CD14-positive monocyte (primary cell): Measurements from ENCODE around the gene RP9. TPM values are rescaled to one million over a fixed set of nuclear protein-coding genes. Genes with fewer than 3 reads are reported as not detected.

Experiments
- DNase-seq, 3 donors: peaks; one replicate each; pipeline ENCODE4 v3.0.0-alpha.2; 2011 to 2022
- H2AFZ ChIP-seq: 2 replicates; pipeline ENCODE4 v1.6.0; 2012; ENCODE audit warnings: mild to moderate bottlenecking, low read depth, low read length, inconsistent platforms; ENCODE audit not compliant: insufficient read depth, poor library complexity, severe bottlenecking
- H3K27ac ChIP-seq, 2 donors: 1 replicate in 1 of 2; 2 replicates in 1 of 2; pipeline ENCODE4 v1.5.1; 2012 to 2013; ENCODE audit warnings: low read length in 2 of 2, control low read depth in 1 of 2, inconsistent platforms in 1 of 2, low read depth in 1 of 2, mild to moderate bottlenecking in 1 of 2
- H3K27me3 ChIP-seq, 2 donors: one replicate each; pipeline versions ENCODE4 v1.6.0 to v1.6.1; 2011 to 2013; ENCODE audit warnings: low read length in 2 of 2; ENCODE audit not compliant: control insufficient read depth in 2 of 2, insufficient read depth in 2 of 2
- H3K36me3 ChIP-seq, 2 donors: replicated peaks in 1 of 2; 1 replicate in 1 of 2; 2 replicates in 1 of 2; pipeline versions ENCODE4 v1.5.1 to v1.6.1; 2012 to 2013; ENCODE audit warnings: low read length in 2 of 2, control low read depth in 1 of 2, inconsistent platforms in 1 of 2, mild to moderate bottlenecking in 1 of 2; ENCODE audit not compliant: insufficient read depth in 2 of 2, control insufficient read depth in 1 of 2
- H3K4me1 ChIP-seq, 2 donors: 1 replicate in 1 of 2; 2 replicates in 1 of 2; pipeline versions ENCODE4 v1.5.1 to v1.6.1; 2012 to 2013; ENCODE audit warnings: low read length in 2 of 2, control low read depth in 1 of 2, inconsistent platforms in 1 of 2, mild to moderate bottlenecking in 1 of 2, moderate library complexity in 1 of 2; ENCODE audit not compliant: insufficient read depth in 2 of 2, control insufficient read depth in 1 of 2
- H3K4me2 ChIP-seq: replicated peaks from 2 replicates; pipeline ENCODE3; 2012; ENCODE audit warnings: low read length, moderate library complexity, mild to moderate bottlenecking; ENCODE audit not compliant: poor library complexity, severe bottlenecking; ENCODE audit errors: extremely low read depth
- H3K4me3 ChIP-seq, 3 experiments: fragments of 200-600 bp in 1 of 3; sonication (generic) in 1 of 3; replicated peaks in 1 of 3; 1 replicate in 2 of 3; 2 replicates in 1 of 3; pipeline ENCODE4 v1.5.1; 2011 to 2013; ENCODE audit warnings: low read length in 3 of 3, mild to moderate bottlenecking in 3 of 3, control low read depth in 2 of 3, low read depth in 2 of 3, inconsistent platforms in 1 of 3, moderate library complexity in 1 of 3
- H3K79me2 ChIP-seq: 2 replicates; pipeline ENCODE4 v1.6.0; 2012; ENCODE audit warnings: mild to moderate bottlenecking, control low read depth, inconsistent platforms, low read length, moderate library complexity; ENCODE audit not compliant: insufficient read depth
- H3K9ac ChIP-seq: 2 replicates; pipeline ENCODE4 v1.6.0; 2017; ENCODE audit warnings: low read length, mild to moderate bottlenecking; ENCODE audit not compliant: insufficient read depth, poor library complexity, severe bottlenecking
- H3K9me3 ChIP-seq, 2 donors: replicated peaks in 1 of 2; 1 replicate in 1 of 2; 2 replicates in 1 of 2; pipeline versions ENCODE4 v1.5.1 to v1.6.1; 2012 to 2013; ENCODE audit warnings: low read length in 2 of 2, control low read depth in 1 of 2; ENCODE audit not compliant: control insufficient read depth in 1 of 2, insufficient read depth in 1 of 2
- H4K20me1 ChIP-seq: 2 replicates; pipeline ENCODE4 v1.6.0; 2012; ENCODE audit warnings: mild to moderate bottlenecking, low read length, control low read depth, moderate library complexity; ENCODE audit not compliant: insufficient read depth
- H3K27ac Mint-ChIP-seq, 7 donors: one replicate each; pipeline ENCODE4 v1.8.0; 2020; ENCODE audit warnings: mild to moderate bottlenecking in 7 of 7, mixed read lengths in 7 of 7, moderate library complexity in 6 of 7, inconsistent platforms in 2 of 7
- H3K27me3 Mint-ChIP-seq, 3 donors: one replicate each; pipeline ENCODE4 v1.8.0; 2021 to 2022; ENCODE audit warnings: low read depth in 3 of 3, mild to moderate bottlenecking in 3 of 3, mixed read lengths in 3 of 3, moderate library complexity in 3 of 3, inconsistent platforms in 1 of 3
- H3K36me3 Mint-ChIP-seq, 2 donors: one replicate each; pipeline ENCODE4 v1.8.0; 2020; ENCODE audit warnings: mixed read lengths in 2 of 2, inconsistent platforms in 1 of 2, mild to moderate bottlenecking in 1 of 2
- H3K4me1 Mint-ChIP-seq: one replicate; pipeline ENCODE4 v1.8.0; 2020; ENCODE audit warnings: mild to moderate bottlenecking, mixed read lengths
- H3K4me3 Mint-ChIP-seq, 2 donors: one replicate each; pipeline ENCODE4 v1.8.0; 2020; ENCODE audit warnings: mild to moderate bottlenecking in 2 of 2, mixed read lengths in 2 of 2, moderate library complexity in 1 of 2
- H3K9me3 Mint-ChIP-seq, 7 donors: one replicate each; pipeline ENCODE4 v1.8.0; 2020 to 2022; ENCODE audit warnings: mixed read lengths in 7 of 7, mild to moderate bottlenecking in 6 of 7, moderate library complexity in 6 of 7, inconsistent platforms in 2 of 7
- CTCF ChIP-seq: fragments of 200-600 bp; IDR thresholded peaks from one replicate; pipeline ENCODE4 v1.8.0; 2022; ENCODE audit warnings: antibody characterized with exemption, mild to moderate bottlenecking
- WGBS: methylation state at CpG from one replicate; pipeline ENCODE4 v1.1.5; 2013; ENCODE audit warnings: missing lambda C conversion rate; ENCODE audit not compliant: insufficient coverage; 5-methylcytosine and 5-hydroxymethylcytosine counted together
- intact Hi-C, 2 donors: fragments of 100-400 bp; cut with micrococcal nuclease; formaldehyde crosslinking; loops; one replicate each; pipeline versions ENCODE4 v1.15.0 to v1.15.1; 2023
- polyA plus RNA-seq, 3 donors: library from polyadenylated mRNA; depleted of rRNA in 1 of 3; unstranded in 2 of 3; stranded (reverse) in 1 of 3; fragments of 300-500 nt in 2 of 3; fragments of >200 nt in 1 of 3; fragmentation: Illumina TruSeq in 2 of 3; gene quantifications; 1 replicate in 2 of 3; 2 replicates in 1 of 3; pipeline ENCODE4 v1.2.3, GENCODE V29; 2012 to 2021

RP9 gene
- polyA plus RNA-seq, 3 donors, result 6.5 to 12.7 (median 8.7) TPM

- Mint-ChIP-seq H3K27ac (peak overlapping the region; percentile 81 to 96 (median 91)), H3K9me3 (no peaks in the 10 kb centered on the region), H3K27me3 (no peaks in the 10 kb centered on the region), H3K36me3 (no peaks in the 10 kb centered on the region), H3K4me3 (peak overlapping the region; percentile 76 to 81), H3K4me1 (peaks cover 46% of the 10 kb centered on the region)
- intact Hi-C loops, result no loop called here
- H3K9me3 ChIP-seq, result no peaks in the 10 kb centered on the region
- TF ChIP-seq CTCF, result peak; percentile 78
- peak overlapping the region; percentile 25 for H2AFZ ChIP-seq
- no CpG with 5 or more reads among the region's 1 CpG for WGBS
- H3K9ac ChIP-seq, result peak overlapping the region; percentile 23
- DNase-seq, result peak; percentile 59 to 91 (median 73)
- H3K4me3 ChIP-seq, result peak overlapping the region; percentile 38 to 93 (median 70)
- no peaks in the 10 kb centered on the region for H3K27me3 ChIP-seq
- peak overlapping the region; percentile 0 to 78 for H3K27ac ChIP-seq
- H4K20me1 ChIP-seq, result peaks cover 47% of the 10 kb centered on the region
- peak overlapping the region; percentile 78 for H3K4me2 ChIP-seq
- H3K36me3 ChIP-seq, result no peaks in the 10 kb centered on the region
- H3K79me2 ChIP-seq, result peaks cover 86% of the 10 kb centered on the region
- peaks cover 42 to 61% of the 10 kb centered on the region in 2 donors for H3K4me1 ChIP-seq
Measured at GRCh38 chr7:33050535-33051318, 58.5 kb downstream of the RP9 start.

GRCh38 chr7:33048704-33049103 lies 60.5 kb downstream of the RP9 start:
- no peaks in the 10 kb centered on the region for H3K9me3 Mint-ChIP-seq
- H3K27me3 Mint-ChIP-seq, result no peaks in the 10 kb centered on the region
- H3K27me3 ChIP-seq, result no peaks in the 10 kb centered on the region
- DNase-seq, result no peak
- H3K36me3 Mint-ChIP-seq, result no peaks in the 10 kb centered on the region
- peaks cover 39% of the 10 kb centered on the region for H3K4me1 Mint-ChIP-seq
- no peak for TF ChIP-seq CTCF
- peaks cover 33 to 55% of the 10 kb centered on the region in 2 donors for H3K4me1 ChIP-seq
- H3K4me3 ChIP-seq, result no peak overlapping the region
- H2AFZ ChIP-seq, result no peak overlapping the region
- no CpG with 5 or more reads among the region's 1 CpG for WGBS
- H3K79me2 ChIP-seq, result peaks cover 86% of the 10 kb centered on the region
- H3K4me2 ChIP-seq, result no peak overlapping the region
- intact Hi-C loops, result no loop called here
- H3K27ac ChIP-seq, result no peak overlapping the region
- no peak overlapping the region for H3K4me3 Mint-ChIP-seq
- no peak overlapping the region for H3K9ac ChIP-seq
- H3K27ac Mint-ChIP-seq, result peak overlapping the region in 2 of 7 donors; percentile 18 to 21
- no peaks in the 10 kb centered on the region for H3K9me3 ChIP-seq
- peaks cover 43% of the 10 kb centered on the region for H4K20me1 ChIP-seq
- no peaks in the 10 kb centered on the region for H3K36me3 ChIP-seq
